ENCODE data around the gene MAPK1. TPM values are rescaled to one million over a fixed set of nuclear protein-coding genes. Genes with fewer than 3 reads are reported as not detected.
"Not testable (repeated sequence)": the region's sequence is repeated elsewhere in the genome, so short reads cannot be mapped to it uniquely, and the experiment has no call there.

Gene MAPK1
- total and polyA plus RNA-seq, 2 donors (not counting 1 experiment from before 2014, with no cell fraction given) = 53.8 to 133 TPM

DNA sequence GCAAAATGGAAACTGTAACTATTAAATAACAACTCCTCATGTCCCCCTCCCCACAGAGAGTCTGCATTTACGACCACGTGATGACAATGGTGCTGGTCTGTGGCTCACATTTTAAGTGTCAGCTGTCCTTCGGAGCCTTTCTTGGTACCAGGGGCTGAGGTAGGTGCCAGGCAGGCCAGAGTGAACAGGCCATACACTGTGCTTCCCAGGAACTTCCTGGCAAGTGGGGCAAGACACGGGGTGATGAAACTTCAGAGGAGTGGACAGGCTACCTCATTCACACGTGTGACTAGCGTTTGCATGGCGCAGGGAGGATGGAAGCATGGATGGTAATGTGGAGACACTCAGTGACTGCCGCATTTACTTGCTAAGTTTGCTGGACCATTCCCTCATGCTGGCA, 121.5 kb downstream of the MAPK1 start:
- H3K27me3 ChIP-seq (ENCODE audit: control insufficient read depth, insufficient read depth, low read length) = peaks cover 2% of the 10 kb centered on the region
- no peaks in the 10 kb centered on the region for H3K9me3 ChIP-seq (ENCODE audit: control insufficient read depth, insufficient read depth, low read depth, low read length)
- H3K4me3 ChIP-seq (replicated peaks in 1 of 4; ENCODE audit: control extremely low read depth in 1 of 4, insufficient read depth in 1 of 4, low read depth in 3 of 4, low read length in 4 of 4) = no peak overlapping the region
- H3K4me1 ChIP-seq (ENCODE audit: control insufficient read depth, extremely low read depth, insufficient read depth, low read length) = no peaks in the 10 kb centered on the region
- H3K4me2 ChIP-seq (ENCODE audit: extremely low read depth, insufficient read depth, low read length) = no peak overlapping the region
- H3K9ac ChIP-seq (ENCODE audit: insufficient read depth, low read length) = no peak overlapping the region
- H3K27ac ChIP-seq (ENCODE audit: insufficient read depth, low read length) = no peak overlapping the region
- H4K20me1 ChIP-seq (ENCODE audit: control insufficient read depth, extremely low read depth, insufficient read depth, low read length) = no peaks in the 10 kb centered on the region
- no peak for TF ChIP-seq CTCF (conservative IDR thresholded peaks at IDR 0.05 in 1 of 2, IDR thresholded peaks at IDR 0.05 in 1 of 2; ENCODE audit: low read depth in 1 of 2, low read length in 2 of 2)
- no peak for TF ChIP-seq EZH2 (IDR thresholded peaks at IDR 0.05; ENCODE audit: low read length, missing control alignments)
- H2AFZ ChIP-seq (ENCODE audit: low read length) = no peak overlapping the region
- no peak for DNase-seq (ENCODE audit: low read depth in 2 of 2)
- H3K79me2 ChIP-seq (ENCODE audit: control insufficient read depth, insufficient read depth, low read length) = no peaks in the 10 kb centered on the region
- no peaks in the 10 kb centered on the region for H3K36me3 ChIP-seq (ENCODE audit: control insufficient read depth, insufficient read depth, low read length)

- not testable (repeated sequence) for H3K27me3 ChIP-seq (ENCODE audit: control insufficient read depth, insufficient read depth, low read length); H3K79me2 ChIP-seq (ENCODE audit: control insufficient read depth, insufficient read depth, low read length); H3K36me3 ChIP-seq (ENCODE audit: control insufficient read depth, insufficient read depth, low read length); H2AFZ ChIP-seq (ENCODE audit: low read length); H3K4me1 ChIP-seq (ENCODE audit: control insufficient read depth, extremely low read depth, insufficient read depth, low read length); H4K20me1 ChIP-seq (ENCODE audit: control insufficient read depth, extremely low read depth, insufficient read depth, low read length); H3K4me3 ChIP-seq (replicated peaks in 1 of 4; ENCODE audit: control extremely low read depth in 1 of 4, insufficient read depth in 1 of 4, low read depth in 3 of 4, low read length in 4 of 4); H3K27ac ChIP-seq (ENCODE audit: insufficient read depth, low read length); H3K9me3 ChIP-seq (ENCODE audit: control insufficient read depth, insufficient read depth, low read depth, low read length); H3K4me2 ChIP-seq (ENCODE audit: extremely low read depth, insufficient read depth, low read length); H3K9ac ChIP-seq (ENCODE audit: insufficient read depth, low read length)
- peak in 1 of 2 donors; percentile 38 for DNase-seq (ENCODE audit: low read depth in 2 of 2)
Measured at GRCh38 chr22:21744917-21745316, 122.5 kb downstream of the MAPK1 start.

DNA sequence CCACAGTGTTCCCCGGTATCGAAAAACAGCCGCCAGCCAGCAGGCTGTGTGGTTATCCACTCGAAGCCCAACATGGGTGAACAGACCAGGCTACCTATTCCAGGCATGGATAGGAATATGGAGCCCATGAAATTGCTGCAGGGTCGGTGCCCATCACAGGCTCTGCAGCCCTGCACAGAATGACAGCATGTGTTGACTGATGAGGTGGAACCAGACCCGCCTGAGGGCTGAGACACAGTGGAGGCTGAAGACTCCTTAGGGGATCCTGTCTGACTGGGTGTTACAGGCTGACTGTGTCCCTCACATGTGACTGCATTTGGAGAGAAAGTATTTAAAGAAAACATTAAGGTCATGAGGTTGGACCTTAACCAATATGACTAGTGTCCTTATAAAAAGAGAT, 125.7 kb downstream of the MAPK1 start:
- Histone ChIP-seq H3K9ac (ENCODE audit: insufficient read depth, low read length) (no peak overlapping the region), H3K27me3 (ENCODE audit: control insufficient read depth, insufficient read depth, low read length) (peaks cover 2% of the 10 kb centered on the region), H3K4me3 (replicated peaks in 1 of 4; ENCODE audit: control extremely low read depth in 1 of 4, insufficient read depth in 1 of 4, low read depth in 3 of 4, low read length in 4 of 4) (no peak overlapping the region), H3K4me2 (ENCODE audit: extremely low read depth, insufficient read depth, low read length) (no peak overlapping the region), H4K20me1 (ENCODE audit: control insufficient read depth, extremely low read depth, insufficient read depth, low read length) (no peaks in the 10 kb centered on the region), H3K27ac (ENCODE audit: insufficient read depth, low read length) (no peak overlapping the region), H3K9me3 (ENCODE audit: control insufficient read depth, insufficient read depth, low read depth, low read length) (no peaks in the 10 kb centered on the region), H3K79me2 (ENCODE audit: control insufficient read depth, insufficient read depth, low read length) (no peaks in the 10 kb centered on the region), H2AFZ (ENCODE audit: low read length) (no peak overlapping the region), H3K4me1 (ENCODE audit: control insufficient read depth, extremely low read depth, insufficient read depth, low read length) (no peaks in the 10 kb centered on the region), H3K36me3 (ENCODE audit: control insufficient read depth, insufficient read depth, low read length) (no peaks in the 10 kb centered on the region)
- no peak for DNase-seq (ENCODE audit: low read depth in 2 of 2)
- TF ChIP-seq EZH2 (IDR thresholded peaks at IDR 0.05; ENCODE audit: low read length, missing control alignments) = no peak

DNA sequence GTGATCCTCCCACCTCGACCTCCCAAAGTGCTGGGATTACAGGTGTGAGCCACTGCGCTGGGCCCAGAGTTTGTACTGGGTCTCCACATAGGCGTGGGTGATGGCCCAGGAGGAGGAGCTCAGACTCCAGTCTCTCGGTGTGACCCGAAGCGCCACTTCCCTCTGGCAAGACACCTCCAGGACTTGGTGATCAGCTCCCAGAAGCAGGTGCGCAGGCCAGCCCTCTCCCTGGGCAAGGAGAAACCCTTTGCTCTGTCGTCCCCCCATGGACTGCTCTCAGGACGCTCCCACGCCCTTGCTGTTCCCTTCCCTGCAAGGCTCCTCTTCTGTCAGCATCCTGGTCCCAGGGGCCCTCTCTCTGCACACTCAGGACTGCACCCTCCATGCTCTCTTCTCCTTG, 126.4 kb downstream of the MAPK1 start:
- Histone ChIP-seq H4K20me1 (ENCODE audit: control insufficient read depth, extremely low read depth, insufficient read depth, low read length) (no peaks in the 10 kb centered on the region), H3K79me2 (ENCODE audit: control insufficient read depth, insufficient read depth, low read length) (no peaks in the 10 kb centered on the region), H3K4me2 (ENCODE audit: extremely low read depth, insufficient read depth, low read length) (no peak overlapping the region), H3K27me3 (ENCODE audit: control insufficient read depth, insufficient read depth, low read length) (peaks cover 2% of the 10 kb centered on the region), H3K36me3 (ENCODE audit: control insufficient read depth, insufficient read depth, low read length) (no peaks in the 10 kb centered on the region), H2AFZ (ENCODE audit: low read length) (no peak overlapping the region), H3K27ac (ENCODE audit: insufficient read depth, low read length) (no peak overlapping the region), H3K4me1 (ENCODE audit: control insufficient read depth, extremely low read depth, insufficient read depth, low read length) (no peaks in the 10 kb centered on the region), H3K4me3 (replicated peaks in 1 of 4; ENCODE audit: control extremely low read depth in 1 of 4, insufficient read depth in 1 of 4, low read depth in 3 of 4, low read length in 4 of 4) (no peak overlapping the region), H3K9ac (ENCODE audit: insufficient read depth, low read length) (no peak overlapping the region), H3K9me3 (ENCODE audit: control insufficient read depth, insufficient read depth, low read depth, low read length) (no peaks in the 10 kb centered on the region)
- no peak for DNase-seq (ENCODE audit: low read depth in 2 of 2)
- no peak for TF ChIP-seq CTCF (conservative IDR thresholded peaks at IDR 0.05 in 1 of 2, IDR thresholded peaks at IDR 0.05 in 1 of 2; ENCODE audit: low read depth in 1 of 2, low read length in 2 of 2)
- TF ChIP-seq EZH2 (IDR thresholded peaks at IDR 0.05; ENCODE audit: low read length, missing control alignments) = no peak

Measured in fibroblast of lung (primary cell).